ENCODE data around the gene ARHGEF11. TPM values are rescaled to one million over a fixed set of nuclear protein-coding genes. Genes with fewer than 3 reads are reported as not detected.

ARHGEF11 gene, protein sequence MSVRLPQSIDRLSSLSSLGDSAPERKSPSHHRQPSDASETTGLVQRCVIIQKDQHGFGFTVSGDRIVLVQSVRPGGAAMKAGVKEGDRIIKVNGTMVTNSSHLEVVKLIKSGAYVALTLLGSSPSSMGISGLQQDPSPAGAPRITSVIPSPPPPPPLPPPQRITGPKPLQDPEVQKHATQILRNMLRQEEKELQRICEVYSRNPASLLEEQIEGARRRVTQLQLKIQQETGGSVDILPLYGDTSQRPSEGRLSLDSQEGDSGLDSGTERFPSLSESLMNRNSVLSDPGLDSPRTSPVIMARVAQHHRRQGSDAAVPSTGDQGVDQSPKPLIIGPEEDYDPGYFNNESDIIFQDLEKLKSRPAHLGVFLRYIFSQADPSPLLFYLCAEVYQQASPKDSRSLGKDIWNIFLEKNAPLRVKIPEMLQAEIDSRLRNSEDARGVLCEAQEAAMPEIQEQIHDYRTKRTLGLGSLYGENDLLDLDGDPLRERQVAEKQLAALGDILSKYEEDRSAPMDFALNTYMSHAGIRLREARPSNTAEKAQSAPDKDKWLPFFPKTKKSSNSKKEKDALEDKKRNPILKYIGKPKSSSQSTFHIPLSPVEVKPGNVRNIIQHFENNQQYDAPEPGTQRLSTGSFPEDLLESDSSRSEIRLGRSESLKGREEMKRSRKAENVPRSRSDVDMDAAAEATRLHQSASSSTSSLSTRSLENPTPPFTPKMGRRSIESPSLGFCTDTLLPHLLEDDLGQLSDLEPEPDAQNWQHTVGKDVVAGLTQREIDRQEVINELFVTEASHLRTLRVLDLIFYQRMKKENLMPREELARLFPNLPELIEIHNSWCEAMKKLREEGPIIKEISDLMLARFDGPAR (N-terminal part only)
- 100 to 1,000 TPM in 2 of 4 donors, 10 to 100 TPM in 2; 56.7 to 127 (median 89.9) TPM for total RNA-seq

DNA sequence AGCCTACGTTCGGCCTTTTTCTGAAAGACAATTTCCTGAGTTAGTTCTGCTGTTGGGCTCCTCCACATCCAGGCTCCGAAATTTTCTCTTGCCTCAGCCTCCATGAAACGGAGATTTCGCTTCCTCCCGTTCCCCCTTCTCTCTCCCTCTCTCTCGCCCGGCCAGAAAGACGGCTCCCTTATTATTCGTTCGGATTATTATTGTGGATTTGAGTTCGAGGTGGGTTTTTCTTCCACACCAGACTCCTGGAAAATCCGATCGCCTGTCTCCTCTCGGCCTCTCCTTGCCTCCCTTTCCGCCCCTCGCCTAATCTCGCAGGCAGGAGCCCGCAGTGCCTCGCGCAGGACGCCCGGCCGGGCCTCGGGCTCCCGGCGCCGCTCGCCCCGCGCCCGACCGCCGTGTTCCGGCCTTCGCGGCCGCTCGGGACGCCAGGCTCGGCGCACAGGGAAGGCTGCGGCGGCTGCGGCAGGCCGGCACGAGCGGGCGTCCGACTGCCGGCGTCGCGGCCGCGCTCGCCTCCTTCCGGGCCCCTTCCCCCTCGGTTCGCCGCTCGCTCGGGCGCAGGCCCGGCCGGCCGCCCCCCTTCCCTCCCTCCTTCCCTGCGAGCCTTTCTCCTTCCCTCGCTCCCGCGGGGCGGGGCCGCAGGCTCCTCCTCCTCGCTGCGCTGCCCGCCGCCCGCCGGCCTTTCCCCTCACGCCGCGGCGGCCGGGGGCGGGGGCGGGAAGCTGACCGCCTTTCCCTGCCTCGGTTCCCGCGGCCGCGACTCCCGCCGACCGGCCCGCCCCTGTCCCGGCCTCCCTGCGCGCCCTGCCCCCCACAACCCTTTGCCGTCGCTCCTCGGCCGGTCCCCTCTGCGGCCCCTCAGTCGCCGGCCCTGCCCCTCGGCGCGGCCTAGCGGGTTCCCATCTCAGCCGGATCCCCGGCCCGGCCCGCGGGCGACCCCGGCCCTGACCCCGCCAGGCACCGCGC is at the start of gene ARHGEF11:
ARHGEF11 (minus strand) TSS at position 493 of the 969 bp plus-strand sequence. CDS start 1,412 bp downstream, outside the sequence.
- Histone ChIP-seq H3K4me1 (peaks cover 0 to 33% (median 4%) of the 10 kb centered on the region in 4 donors), H3K27me3 (no peaks in the 10 kb centered on the region), H3K9me3 (no peaks in the 10 kb centered on the region), H3K36me3 (no peaks in the 10 kb centered on the region), H3K4me3 (peak within 1 kb of the TSS; percentile 47 to 89 (median 78)), H3K27ac (peak within 1 kb of the TSS; percentile 70 to 98 (median 88))
- TF ChIP-seq POLR2A (IDR thresholded peaks at IDR 0.05): peak; percentile 47 to 82
- TF ChIP-seq, protein P1, sequence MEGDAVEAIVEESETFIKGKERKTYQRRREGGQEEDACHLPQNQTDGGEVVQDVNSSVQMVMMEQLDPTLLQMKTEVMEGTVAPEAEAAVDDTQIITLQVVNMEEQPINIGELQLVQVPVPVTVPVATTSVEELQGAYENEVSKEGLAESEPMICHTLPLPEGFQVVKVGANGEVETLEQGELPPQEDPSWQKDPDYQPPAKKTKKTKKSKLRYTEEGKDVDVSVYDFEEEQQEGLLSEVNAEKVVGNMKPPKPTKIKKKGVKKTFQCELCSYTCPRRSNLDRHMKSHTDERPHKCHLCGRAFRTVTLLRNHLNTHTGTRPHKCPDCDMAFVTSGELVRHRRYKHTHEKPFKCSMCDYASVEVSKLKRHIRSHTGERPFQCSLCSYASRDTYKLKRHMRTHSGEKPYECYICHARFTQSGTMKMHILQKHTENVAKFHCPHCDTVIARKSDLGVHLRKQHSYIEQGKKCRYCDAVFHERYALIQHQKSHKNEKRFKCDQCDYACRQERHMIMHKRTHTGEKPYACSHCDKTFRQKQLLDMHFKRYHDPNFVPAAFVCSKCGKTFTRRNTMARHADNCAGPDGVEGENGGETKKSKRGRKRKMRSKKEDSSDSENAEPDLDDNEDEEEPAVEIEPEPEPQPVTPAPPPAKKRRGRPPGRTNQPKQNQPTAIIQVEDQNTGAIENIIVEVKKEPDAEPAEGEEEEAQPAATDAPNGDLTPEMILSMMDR (IDR thresholded peaks at IDR 0.05): peak in 1 of 6 experiments; percentile 9
- peak; percentile 41 to 95 (median 92) for DNase-seq

DNA sequence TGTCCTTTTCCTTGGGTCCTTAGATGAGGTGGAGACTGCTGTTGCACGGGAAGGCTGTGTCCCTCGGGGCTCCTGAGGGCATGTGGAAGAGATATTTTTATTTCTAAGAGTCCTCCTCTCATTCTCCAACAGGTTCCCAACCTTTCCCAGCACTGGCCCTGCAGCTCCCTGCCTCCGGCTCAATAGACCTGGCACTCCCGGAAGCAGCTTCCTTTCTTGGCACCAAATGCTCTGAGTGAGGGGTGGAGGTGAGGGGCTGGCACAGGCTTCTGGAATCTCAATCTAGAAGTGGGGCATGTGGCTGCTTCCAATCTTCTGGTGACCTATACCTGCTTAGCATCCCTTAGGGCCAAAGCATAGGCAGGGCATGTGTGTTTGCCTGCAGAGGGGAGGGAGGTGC is 49.5 kb upstream of the ARHGEF11 start:
- TF ChIP-seq, protein P1 (IDR thresholded peaks at IDR 0.05): no peak
- no peak for DNase-seq
- Histone ChIP-seq H3K27ac (no peak overlapping the region), H3K4me1 (no peaks in the 10 kb centered on the region), H3K4me3 (no peak overlapping the region), H3K9me3 (no peaks in the 10 kb centered on the region), H3K27me3 (no peaks in the 10 kb centered on the region), H3K36me3 (no peaks in the 10 kb centered on the region)

DNA sequence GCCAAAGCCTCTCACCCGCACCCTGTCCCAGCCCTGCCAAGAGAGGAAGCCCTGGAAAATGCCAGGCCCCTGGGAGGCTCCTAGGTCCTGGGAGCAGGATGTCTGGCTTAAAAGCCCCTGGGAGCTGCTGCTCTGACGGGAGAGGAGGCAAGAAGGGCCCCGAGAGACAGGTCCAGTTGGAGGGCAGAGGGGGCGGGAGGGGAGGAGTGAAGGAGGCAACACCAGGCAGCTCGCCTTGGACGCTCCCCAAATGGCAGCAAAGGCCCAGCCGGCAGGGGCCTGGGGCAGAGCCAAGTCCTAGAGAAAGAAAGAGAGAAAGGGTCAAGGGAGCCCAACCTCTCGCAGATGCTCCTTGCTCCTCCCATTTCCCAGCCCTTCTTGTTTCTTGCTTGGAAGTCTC is 47.3 kb upstream of the ARHGEF11 start:
- Histone ChIP-seq H3K27me3 (no peaks in the 10 kb centered on the region), H3K4me1 (no peaks in the 10 kb centered on the region), H3K9me3 (no peaks in the 10 kb centered on the region), H3K27ac (no peak overlapping the region), H3K4me3 (no peak overlapping the region), H3K36me3 (no peaks in the 10 kb centered on the region)
- TF ChIP-seq, protein P1 (IDR thresholded peaks at IDR 0.05): no peak
- TF ChIP-seq POLR2A (IDR thresholded peaks at IDR 0.05): no peak
- DNase-seq: peak in 1 of 3 donors; percentile 43

DNA sequence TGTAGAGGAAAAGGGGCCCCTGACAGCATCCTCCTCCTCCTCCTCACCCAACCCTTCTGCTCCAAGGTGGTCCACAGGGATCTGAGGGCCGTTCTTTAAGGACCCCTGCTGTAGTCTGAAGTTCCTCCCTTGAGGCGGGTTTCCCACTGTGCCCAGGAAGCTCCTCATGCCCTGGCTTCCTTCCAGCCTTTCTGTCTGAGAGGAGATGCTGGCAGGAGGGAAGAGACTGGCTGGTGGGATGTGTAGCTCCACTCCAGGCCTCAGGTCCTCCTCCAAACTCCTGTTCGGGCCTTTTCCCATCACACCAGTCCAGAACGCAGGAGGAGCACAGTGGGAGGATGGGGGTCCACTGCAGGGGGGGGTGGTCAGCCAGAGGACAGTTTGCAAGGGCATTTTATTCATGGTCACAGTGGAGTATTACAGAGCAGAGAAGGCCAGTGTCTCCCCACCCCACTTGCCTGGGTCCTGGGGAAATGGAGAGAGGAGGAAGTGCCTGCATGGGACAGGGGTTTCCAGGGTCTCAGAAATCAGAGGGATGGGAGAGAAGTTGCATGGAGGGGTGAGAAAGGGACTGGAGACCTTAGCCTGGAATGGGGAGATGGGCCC is 46.2 kb upstream of the ARHGEF11 start:
- TF ChIP-seq POLR2A (IDR thresholded peaks at IDR 0.05): no peak
- TF ChIP-seq, protein P1 (IDR thresholded peaks at IDR 0.05): no peak
- peak in 1 of 3 donors; percentile 27 for DNase-seq
- H3K27me3 ChIP-seq: no peaks in the 10 kb centered on the region
- H3K4me1 ChIP-seq: no peaks in the 10 kb centered on the region
- no peaks in the 10 kb centered on the region for H3K9me3 ChIP-seq
- no peak overlapping the region for H3K4me3 ChIP-seq
- H3K27ac ChIP-seq: no peak overlapping the region
- H3K36me3 ChIP-seq: no peaks in the 10 kb centered on the region

Measured in Peyer's patch (tissue), 4 donors.